HG03039 (cell line): ENCODE data around the gene RBFOX2.
"Not testable (repeated sequence)": the region's sequence is repeated elsewhere in the genome, so short reads cannot be mapped to it uniquely, and the experiment has no call there.

ENCODE experiments used
- ATAC-seq: cut with Tn5 transposase; IDR thresholded peaks from one replicate; pipeline ENCODE4 v1.9.1; 2021; ENCODE audit warnings: mild to moderate bottlenecking, moderate library complexity; ENCODE audit not compliant: unreplicated experiment

RBFOX2 gene

GRCh38 chr22:35746248-35746647, 282.4 kb downstream of the RBFOX2 start:
- no peak for ATAC-seq

DNA sequence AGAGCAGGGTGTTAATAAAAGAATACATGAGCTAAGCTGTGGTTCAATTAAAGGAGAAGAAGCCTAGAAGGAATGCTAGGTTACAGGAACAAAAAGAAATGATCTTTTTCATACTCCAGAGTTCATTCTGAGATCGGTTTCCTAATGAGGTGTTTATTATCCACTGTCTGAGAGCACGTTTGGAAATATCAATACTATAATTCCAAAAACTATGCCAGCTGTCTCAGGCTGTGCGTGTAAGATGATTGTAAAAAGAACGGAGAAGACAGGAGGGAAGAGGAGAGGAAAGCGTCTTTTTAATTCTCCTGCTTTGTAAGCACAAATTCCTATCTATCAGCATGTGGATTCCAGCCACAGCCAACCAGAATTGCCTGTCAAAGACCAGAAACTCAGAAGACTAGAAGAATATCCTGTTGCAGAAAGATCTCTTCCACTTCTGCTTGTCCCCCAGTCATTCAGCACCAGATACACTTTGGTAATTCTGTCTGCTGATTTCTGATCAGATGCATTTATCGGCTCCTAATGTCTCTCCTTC, 285.2 kb downstream of the RBFOX2 start:
- ATAC-seq = no peak

DNA sequence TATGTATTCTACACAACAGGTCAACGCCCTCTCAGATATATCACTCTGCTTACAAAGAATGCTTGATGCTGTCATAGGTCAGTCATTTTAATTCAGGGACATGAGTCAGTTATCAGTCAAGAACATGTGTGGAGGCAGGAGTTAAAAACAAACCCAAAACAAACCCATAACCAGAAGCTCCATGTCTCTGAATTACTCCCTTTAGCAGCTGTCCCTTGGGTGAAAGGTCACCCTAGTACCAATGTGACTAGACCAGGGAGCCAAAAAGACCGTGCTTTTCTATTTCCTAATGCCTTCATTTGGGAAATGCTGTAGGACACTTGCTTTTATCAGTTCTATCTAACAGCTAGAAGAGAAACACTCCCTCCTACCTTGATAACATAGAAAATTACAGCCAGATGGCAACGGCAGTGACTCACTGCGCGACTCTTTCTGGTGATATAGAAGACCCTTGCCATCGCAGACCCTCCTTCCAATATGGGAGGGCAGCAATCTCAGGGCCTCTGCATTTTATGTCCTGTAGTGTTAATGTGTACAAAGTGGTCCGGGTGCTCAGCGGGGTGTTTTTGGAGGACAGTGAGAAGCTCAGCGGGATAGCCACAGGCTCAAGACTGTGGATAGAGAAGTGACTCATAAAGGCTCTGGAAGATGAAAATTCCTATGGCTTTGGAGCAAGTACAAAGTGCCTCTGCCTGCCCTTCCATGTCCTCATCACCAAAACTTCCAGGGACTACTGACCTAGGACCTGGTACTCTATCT, 286.1 kb downstream of the RBFOX2 start:
- ATAC-seq = no peak

GRCh38 chr22:35740616-35741015, 288.0 kb downstream of the RBFOX2 start:
- ATAC-seq = no peak

- ATAC-seq = no peak
Observed at GRCh38 chr22:35739931-35740380, 288.7 kb downstream of the RBFOX2 start.

- no peak for ATAC-seq
Observed at GRCh38 chr22:35739076-35739930, 289.3 kb downstream of the RBFOX2 start.

GRCh38 chr22:35737886-35738285, 290.7 kb downstream of the RBFOX2 start:
- not testable (repeated sequence) for ATAC-seq

DNA sequence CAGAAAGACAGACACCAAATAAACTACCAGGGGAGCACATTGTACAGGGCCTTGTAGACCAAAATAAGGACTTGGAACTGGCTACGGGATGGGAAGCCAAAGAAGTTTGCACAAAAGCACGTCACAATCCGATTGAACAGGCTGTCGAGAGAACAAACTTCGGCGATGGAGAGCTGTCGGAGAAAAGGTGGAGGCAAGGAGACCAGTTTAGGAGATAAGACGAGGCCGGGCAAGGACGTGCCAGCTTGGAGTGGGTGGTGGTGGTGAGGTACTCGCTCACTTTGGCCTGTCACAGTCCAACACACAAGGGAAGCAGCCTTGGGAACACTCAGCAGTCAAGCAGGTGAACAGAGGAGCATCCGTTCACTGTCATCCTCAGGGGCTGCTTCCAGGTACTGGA, 291.9 kb downstream of the RBFOX2 start:
- ATAC-seq = no peak

DNA sequence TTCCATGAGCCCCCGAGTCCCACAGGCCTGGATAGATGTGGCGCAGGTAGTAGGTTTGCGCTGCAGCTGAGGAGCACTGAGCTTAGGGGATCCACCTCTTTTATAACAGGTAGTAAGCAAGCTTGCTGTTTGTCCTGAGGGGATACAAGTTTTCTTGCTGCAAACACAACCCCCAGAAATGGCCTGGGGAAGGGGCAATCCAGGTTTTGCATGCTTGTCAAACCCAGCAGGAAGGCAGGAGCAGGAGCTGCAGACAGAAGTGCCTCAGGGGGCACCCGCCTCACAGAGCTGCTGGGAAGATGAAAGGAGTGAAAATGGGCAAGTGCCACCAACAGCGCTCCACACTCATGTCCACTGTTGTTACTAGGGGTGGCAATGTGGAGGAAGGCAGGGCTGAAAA, 292.5 kb downstream of the RBFOX2 start:
- ATAC-seq = no peak

GRCh38 chr22:35735542-35735941, 293.1 kb downstream of the RBFOX2 start:
- no peak for ATAC-seq

- no peak for ATAC-seq
Observed at GRCh38 chr22:35734517-35734827, 294.2 kb downstream of the RBFOX2 start.

DNA sequence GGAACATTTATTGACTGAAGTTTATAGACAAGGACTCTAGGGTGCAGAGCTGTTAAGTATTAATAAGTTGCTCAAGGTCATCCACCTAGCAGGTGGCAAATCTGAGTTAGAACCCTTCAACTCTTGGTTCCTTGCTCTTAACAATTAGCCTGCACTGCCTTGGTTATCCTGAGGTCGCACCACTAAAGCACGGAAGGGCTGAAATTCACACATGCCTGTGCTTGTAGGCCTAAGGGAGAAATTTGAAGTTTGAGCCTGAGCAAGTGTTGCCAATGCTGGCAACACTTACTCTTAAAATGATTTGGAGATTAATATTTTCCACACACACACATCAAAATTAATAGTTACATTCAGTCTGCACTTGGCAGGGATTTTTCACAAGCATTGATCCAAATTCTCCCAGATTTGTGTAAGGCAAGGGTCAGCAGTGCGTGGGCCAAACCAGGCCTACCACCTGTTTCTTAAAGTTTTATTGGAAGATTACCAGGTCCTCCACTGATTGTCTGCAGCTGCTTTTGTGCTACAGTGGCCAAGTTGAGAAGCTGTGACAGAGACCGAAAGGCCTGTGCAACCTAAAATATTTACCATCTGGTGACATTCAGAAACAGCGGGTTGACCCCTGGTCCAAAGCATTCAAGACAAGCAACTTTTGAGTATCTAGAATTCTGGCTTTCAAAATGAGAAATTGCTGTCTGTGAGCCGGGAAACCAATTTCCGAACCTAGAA, 294.7 kb downstream of the RBFOX2 start:
- ATAC-seq = no peak

DNA sequence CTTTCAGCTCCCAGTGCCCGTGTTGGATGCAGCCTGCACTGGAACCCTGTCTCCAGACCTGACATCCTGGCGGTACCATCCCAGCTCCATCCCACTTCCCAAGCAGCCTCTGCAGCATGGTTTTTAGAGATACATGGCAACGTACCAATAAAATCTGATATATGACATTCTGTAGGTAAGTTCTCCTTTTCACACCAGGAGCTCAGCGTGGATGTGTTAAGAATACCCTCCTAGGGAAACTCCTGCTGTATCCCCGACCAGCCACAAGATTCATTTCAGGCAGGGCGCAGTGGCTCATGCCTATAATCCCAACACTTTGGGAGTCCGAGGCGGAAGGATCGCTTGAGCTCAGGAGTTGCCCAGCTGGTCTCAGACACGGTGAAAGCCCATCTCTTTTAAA, 295.6 kb downstream of the RBFOX2 start:
- no peak for ATAC-seq

DNA sequence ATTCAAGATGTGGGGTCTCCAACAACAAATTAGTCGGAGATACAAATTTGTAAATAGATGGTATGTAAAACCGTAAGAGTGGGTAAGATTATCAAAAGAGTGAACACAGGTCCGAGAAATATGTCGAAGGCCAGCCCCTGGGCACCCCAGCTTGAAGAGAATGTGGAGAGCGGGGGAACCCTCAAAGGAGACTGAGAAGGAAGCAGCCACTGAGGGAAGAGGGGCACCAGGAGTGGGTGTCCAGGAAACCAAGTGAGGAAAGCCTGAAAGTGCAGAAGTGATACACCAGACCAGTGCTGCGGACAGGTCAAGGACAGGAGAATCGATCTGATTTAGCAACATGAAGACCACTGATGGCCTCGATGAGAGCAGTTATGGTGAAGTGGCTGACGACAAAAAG, 296.5 kb downstream of the RBFOX2 start:
- no peak for ATAC-seq

- ATAC-seq = no peak
Observed at GRCh38 chr22:35731321-35731720, 297.3 kb downstream of the RBFOX2 start.

- no peak for ATAC-seq
Observed at GRCh38 chr22:35729309-35729698, 299.3 kb downstream of the RBFOX2 start.

- no peak for ATAC-seq
Observed at GRCh38 chr22:35728639-35729308, 299.9 kb downstream of the RBFOX2 start.

- no peak for ATAC-seq
Observed at GRCh38 chr22:35727436-35727835, 301.2 kb downstream of the RBFOX2 start.

GRCh38 chr22:35726933-35727332, 301.7 kb downstream of the RBFOX2 start:
- ATAC-seq = no peak

DNA sequence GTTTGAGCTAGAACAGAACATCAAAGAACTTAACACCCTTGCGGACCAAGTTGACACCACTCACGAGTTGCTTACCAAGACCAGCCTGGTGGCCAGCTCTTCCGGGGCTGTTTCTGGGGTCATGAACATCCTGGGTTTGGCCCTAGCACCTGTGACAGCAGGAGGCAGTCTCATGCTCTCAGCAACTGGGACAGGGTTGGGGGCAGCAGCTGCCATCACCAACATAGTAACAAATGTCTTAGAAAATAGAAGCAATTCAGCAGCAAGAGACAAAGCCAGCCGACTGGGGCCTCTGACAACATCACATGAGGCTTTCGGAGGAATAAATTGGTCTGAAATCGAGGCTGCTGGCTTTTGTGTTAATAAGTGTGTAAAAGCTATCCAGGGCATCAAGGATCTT, 302.2 kb downstream of the RBFOX2 start:
- no peak for ATAC-seq

- ATAC-seq = no peak
Observed at GRCh38 chr22:35725521-35725920, 303.1 kb downstream of the RBFOX2 start.
